Astrocyte of the spinal cord (primary cell): ENCODE results near the gene INHA.

Source experiments
- DNase-seq: peaks from one replicate; pipeline ENCODE4 v3.0.0; 2011; ENCODE audit warnings: low read depth, low spot score
- H3K4me3 ChIP-seq: 2 replicates; pipeline ENCODE4 v1.5.1; 2011; ENCODE audit warnings: low read depth, mild to moderate bottlenecking, low read length, moderate library complexity
- in situ Hi-C: cut with HindIII; loops from 2 replicates; pipeline ENCODE4 v1.10.0; 2017; ENCODE audit warnings: low sequenced_read_pairs
- TF ChIP-seq, protein P1 (sequence below): IDR thresholded peaks from 2 replicates; pipeline ENCODE4 v1.5.1; 2012; ENCODE audit warnings: low read depth, mild to moderate bottlenecking, low read length, inconsistent platforms

INHA gene

DNA sequence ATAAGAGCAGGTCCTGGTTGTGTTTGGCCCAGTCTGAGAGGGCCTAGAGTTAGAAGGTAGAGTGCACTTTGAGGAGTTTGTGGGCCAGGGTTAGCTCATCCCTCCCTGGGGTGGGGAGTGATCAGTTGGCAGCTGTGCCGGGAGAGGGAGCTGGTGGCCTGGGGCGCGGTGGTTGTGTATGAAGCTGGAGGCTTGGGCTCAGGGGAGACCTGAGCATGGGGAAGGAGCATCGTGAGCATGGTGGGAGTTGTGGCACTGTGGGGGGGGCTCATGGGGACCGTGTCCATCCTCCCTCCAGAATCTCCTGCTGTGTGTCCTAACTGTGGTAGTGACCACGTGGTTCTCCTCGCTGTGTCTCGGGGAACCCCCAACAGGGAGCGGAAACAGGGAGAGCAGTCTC is 39.2 kb downstream of the INHA start:
- TF ChIP-seq, protein P1, sequence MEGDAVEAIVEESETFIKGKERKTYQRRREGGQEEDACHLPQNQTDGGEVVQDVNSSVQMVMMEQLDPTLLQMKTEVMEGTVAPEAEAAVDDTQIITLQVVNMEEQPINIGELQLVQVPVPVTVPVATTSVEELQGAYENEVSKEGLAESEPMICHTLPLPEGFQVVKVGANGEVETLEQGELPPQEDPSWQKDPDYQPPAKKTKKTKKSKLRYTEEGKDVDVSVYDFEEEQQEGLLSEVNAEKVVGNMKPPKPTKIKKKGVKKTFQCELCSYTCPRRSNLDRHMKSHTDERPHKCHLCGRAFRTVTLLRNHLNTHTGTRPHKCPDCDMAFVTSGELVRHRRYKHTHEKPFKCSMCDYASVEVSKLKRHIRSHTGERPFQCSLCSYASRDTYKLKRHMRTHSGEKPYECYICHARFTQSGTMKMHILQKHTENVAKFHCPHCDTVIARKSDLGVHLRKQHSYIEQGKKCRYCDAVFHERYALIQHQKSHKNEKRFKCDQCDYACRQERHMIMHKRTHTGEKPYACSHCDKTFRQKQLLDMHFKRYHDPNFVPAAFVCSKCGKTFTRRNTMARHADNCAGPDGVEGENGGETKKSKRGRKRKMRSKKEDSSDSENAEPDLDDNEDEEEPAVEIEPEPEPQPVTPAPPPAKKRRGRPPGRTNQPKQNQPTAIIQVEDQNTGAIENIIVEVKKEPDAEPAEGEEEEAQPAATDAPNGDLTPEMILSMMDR, result no peak
- in situ Hi-C loops, result no loop called here
- DNase-seq, result no peak
- H3K4me3 ChIP-seq, result no peak overlapping the region

DNA sequence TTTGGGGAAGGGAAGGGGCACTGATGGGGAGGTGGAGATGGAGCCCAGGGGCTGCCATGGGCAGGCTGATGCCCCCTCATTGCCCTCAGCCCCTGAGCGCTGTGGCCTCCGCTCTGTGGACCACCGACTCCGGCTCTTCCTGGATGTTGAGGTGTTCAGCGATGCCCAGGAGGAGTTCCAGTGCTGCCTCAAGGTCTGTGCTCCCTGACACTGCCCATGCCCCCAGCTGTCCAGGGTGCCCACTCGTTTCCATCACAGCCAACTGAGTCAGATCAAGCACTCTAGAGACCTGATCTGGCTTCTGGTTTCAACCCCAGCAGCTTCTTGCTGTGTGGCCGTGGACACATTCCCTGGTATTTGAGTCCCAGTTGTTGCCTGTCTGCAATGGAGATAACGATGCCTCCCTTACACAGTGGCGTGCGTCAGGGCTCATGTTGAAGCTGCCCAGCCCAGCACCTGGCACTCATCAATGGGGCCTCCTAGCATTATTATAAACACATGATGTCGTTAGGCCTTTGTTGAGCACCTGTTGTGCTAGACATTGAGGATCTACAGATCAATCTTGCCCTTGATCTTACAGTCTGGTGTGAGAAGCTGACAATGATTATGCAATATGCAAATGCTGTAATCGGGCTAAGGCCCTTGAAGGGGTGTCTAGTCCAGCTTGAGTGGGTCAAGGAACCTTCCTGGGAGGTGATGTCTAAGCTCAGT is 39.9 kb downstream of the INHA start:
- no peak for DNase-seq
- H3K4me3 ChIP-seq, result no peak overlapping the region
- TF ChIP-seq, protein P1, result no peak
- in situ Hi-C loops, result no loop called here

DNA sequence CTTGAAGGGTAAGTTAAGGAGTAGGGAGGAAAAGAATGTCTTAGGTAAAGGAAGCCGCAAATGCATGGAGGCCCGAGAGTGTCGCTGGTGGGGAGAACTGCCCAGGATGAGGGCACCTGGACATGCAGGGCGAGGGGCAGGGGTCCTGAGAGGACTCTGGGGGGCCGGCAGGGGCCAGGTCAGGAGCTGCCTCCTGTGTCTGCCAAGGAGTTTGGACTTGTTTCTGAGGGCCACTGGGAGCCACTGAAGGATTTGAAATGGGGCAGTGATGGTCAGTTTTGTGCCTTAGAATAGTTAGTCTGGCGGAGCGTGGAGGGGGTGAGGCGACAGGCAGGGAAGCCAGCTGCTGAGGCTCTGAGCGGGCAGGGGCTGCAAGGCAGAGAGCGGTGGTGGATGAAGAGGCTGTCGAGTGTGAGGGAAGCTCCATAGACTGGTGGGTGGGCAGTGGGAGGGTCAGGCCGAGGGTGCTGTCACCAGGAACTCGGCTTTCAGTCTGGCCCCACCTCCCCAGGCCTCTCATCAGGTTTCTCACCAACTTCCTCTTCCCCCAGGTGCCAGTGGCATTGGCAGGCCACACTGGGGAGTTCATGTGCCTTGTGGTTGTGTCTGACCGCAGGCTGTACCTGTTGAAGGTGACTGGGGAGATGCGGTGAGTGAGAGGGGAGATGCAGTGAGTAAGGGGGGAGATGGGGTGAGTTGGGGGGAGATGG is 40.6 kb downstream of the INHA start:
- TF ChIP-seq, protein P1, result no peak
- H3K4me3 ChIP-seq, result no peak overlapping the region
- DNase-seq, result no peak
- in situ Hi-C loops, result no loop called here

DNA sequence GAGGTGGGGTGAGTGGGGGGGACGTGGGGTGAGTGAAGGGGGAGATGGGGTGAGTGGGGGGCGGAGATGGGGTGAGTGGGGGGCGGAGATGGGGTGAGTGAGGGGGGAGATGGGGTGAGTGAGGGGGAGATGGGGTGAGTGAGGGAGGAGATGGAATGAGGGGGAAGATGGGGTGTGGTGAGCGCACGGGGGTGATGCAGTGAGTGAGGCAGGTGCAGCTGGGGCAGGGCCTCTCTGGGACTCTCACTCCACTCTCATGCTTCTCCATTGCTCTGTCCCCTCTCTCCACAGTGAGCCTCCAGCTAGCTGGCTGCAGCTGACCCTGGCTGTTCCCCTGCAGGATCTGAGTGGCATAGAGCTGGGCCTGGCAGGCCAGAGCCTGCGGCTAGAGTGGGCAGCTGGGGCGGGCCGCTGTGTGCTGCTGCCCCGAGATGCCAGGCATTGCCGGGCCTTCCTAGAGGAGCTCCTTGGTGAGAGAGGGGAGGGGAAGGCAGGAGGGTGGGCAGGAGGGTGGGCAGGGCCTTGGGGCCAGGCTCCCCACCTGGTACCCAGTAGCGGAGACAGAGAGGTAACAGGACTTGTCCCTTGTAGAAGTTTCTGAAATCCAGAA is 41.5 kb downstream of the INHA start:
- DNase-seq, result no peak
- H3K4me3 ChIP-seq, result no peak overlapping the region
- in situ Hi-C loops, result no loop called here
- TF ChIP-seq, protein P1, result no peak

DNA sequence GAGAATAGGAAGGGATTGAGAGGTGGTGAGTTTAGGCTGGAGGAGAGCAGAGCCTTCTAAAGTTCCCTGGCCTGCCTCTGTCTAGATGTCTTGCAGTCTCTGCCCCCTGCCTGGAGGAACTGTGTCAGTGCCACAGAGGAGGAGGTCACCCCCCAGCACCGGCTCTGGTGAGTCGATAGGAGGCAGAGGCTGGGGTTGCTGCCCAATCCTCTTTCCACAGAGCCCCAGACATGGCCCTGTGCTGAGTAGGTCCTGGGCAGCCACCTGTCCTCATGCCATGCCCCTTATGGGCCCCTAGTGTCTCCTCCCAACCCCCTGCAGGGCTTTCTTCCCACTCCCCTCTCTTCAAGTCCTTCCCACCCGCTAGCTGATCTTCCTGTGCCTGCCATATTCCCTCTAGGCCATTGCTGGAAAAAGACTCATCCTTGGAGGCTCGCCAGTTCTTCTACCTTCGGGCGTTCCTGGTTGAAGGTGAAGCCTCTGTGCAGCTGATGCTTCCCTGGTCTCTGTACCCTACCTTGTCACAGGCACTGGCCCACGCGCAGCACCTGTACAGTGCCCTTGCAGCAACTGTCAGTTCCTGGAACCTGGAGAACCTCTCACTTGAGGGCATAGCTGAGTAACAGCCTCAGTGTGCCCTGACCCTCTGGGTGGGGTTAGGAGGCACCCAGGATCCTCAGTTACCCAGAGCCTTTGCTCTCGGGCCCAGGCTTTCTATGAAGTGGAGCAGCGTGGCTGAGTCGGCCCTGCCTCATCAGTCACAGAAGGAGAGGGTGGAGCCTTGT is 42.2 kb downstream of the INHA start:
- H3K4me3 ChIP-seq, result no peak overlapping the region
- in situ Hi-C loops, result no loop called here
- no peak for DNase-seq
- TF ChIP-seq, protein P1, result no peak

DNA sequence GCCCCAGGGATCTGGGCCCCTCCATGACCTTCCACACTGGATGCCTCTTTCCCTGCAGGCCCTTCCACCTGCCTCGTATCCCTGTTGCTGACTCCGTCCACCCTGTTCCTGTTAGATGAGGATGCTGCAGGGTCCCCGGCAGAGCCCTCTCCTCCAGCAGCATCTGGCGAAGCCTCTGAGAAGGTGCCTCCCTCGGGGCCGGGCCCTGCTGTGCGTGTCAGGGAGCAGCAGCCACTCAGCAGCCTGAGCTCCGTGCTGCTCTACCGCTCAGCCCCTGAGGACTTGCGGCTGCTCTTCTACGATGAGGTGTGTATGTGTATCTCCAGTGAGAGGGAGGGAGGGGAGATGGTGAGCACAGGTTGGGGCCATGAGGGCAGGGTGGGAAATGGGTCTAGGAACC is 42.9 kb downstream of the INHA start:
- in situ Hi-C loops, result no loop called here
- H3K4me3 ChIP-seq, result no peak overlapping the region
- TF ChIP-seq, protein P1, result no peak
- DNase-seq, result no peak
